Tibial nerve (tissue), 4 donors: ENCODE measurements around the gene TMPRSS7. TPM values are rescaled to one million over a fixed set of nuclear protein-coding genes. Genes with fewer than 3 reads are reported as not detected.

Experiments used
- DNase-seq, 2 donors: peaks; one replicate each; pipeline ENCODE4 v3.0.0-alpha.2; 2019; ENCODE audit warnings: low spot score in 2 of 2
- H3K27ac ChIP-seq, 4 donors: fragments of 200-600 bp; sonication (generic) in 3 of 4; one replicate each; pipeline ENCODE4 v1.5.1; 2017 to 2019; ENCODE audit warnings: mild to moderate bottlenecking in 1 of 4
- H3K27me3 ChIP-seq, 2 donors: fragments of 200-600 bp; sonication (generic) in 1 of 2; one replicate each; pipeline versions ENCODE4 v1.5.1 to v1.6.0; 2017 to 2019
- H3K36me3 ChIP-seq, 3 donors: fragments of 200-600 bp; sonication (generic); one replicate each; pipeline ENCODE4 v1.5.1; 2018 to 2019
- H3K4me1 ChIP-seq, 4 donors: fragments of 200-600 bp; sonication (generic) in 3 of 4; one replicate each; pipeline ENCODE4 v1.5.1; 2017 to 2019
- H3K4me3 ChIP-seq, 4 donors: fragments of 200-600 bp; sonication (generic) in 3 of 4; one replicate each; pipeline ENCODE4 v1.5.1; 2017 to 2019; ENCODE audit warnings: mild to moderate bottlenecking in 1 of 4, moderate library complexity in 1 of 4
- H3K9me3 ChIP-seq, 4 donors: fragments of 200-600 bp; sonication (generic) in 3 of 4; one replicate each; pipeline ENCODE4 v1.5.1; 2017 to 2019
- EP300 ChIP-seq, 2 donors: sonication (generic); formaldehyde crosslinking; IDR thresholded peaks; one replicate each; pipeline ENCODE4 v1.6.1; 2017; ENCODE audit warnings: antibody characterized with exemption in 2 of 2, mild to moderate bottlenecking in 1 of 2
- POLR2A ChIP-seq, 2 donors: fragments of 450-650 bp; IDR thresholded peaks; one replicate each; pipeline ENCODE4 v1.6.1; 2017; ENCODE audit warnings: antibody characterized with exemption in 2 of 2, mild to moderate bottlenecking in 2 of 2, moderate library complexity in 2 of 2
- WGBS, 2 donors: methylation state at CpG; one replicate each; pipeline ENCODE4 v1.1.5; 2018; 5-methylcytosine and 5-hydroxymethylcytosine counted together
- total RNA-seq, 4 donors: library from RNA; depleted of rRNA; stranded (reverse); fragments of >200 nt; gene quantifications; one replicate each; pipeline ENCODE4 v1.1.0, GENCODE V29; 2016
- TF ChIP-seq, protein P1 (sequence below), 5 experiments: fragments of 200-600 bp in 3 of 5; fragments of 450-650 bp in 2 of 5; sonication (generic) in 3 of 5; IDR thresholded peaks; one replicate each; pipeline ENCODE4 v1.5.1; 2016 to 2019; ENCODE audit warnings: antibody characterized with exemption in 5 of 5, mild to moderate bottlenecking in 3 of 5, moderate library complexity in 2 of 5

TMPRSS7 gene
- total RNA-seq, 4 donors from 2014 or later, result not detected

DNA sequence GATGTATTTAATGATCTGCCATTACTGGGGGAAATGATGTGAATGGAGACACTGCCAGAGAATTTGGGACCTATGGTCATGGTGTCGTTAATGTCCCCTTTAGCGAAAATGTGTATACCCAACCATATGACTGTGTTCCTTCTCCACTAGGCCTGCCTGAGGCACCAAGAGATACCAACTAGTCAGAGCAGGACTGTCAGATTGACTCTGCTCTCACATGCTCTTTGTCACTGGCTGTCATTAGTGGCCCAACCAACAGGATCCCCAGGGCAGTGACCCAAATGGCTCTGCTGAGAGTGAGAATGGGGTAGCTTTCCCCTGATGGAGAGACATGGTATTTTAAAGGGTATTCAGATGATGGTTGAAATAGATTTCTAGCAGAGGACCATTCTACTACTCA lies 33.0 kb upstream of the TMPRSS7 start:
- no peaks in the 10 kb centered on the region for H3K9me3 ChIP-seq
- H3K27ac ChIP-seq, result no peak overlapping the region
- TF ChIP-seq EP300 (IDR thresholded peaks at IDR 0.05), result no peak
- TF ChIP-seq, protein P1, sequence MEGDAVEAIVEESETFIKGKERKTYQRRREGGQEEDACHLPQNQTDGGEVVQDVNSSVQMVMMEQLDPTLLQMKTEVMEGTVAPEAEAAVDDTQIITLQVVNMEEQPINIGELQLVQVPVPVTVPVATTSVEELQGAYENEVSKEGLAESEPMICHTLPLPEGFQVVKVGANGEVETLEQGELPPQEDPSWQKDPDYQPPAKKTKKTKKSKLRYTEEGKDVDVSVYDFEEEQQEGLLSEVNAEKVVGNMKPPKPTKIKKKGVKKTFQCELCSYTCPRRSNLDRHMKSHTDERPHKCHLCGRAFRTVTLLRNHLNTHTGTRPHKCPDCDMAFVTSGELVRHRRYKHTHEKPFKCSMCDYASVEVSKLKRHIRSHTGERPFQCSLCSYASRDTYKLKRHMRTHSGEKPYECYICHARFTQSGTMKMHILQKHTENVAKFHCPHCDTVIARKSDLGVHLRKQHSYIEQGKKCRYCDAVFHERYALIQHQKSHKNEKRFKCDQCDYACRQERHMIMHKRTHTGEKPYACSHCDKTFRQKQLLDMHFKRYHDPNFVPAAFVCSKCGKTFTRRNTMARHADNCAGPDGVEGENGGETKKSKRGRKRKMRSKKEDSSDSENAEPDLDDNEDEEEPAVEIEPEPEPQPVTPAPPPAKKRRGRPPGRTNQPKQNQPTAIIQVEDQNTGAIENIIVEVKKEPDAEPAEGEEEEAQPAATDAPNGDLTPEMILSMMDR (IDR thresholded peaks at IDR 0.05), result no peak
- TF ChIP-seq POLR2A (IDR thresholded peaks at IDR 0.05), result no peak
- DNase-seq, result no peak
- H3K36me3 ChIP-seq, result no peaks in the 10 kb centered on the region
- peaks cover 0 to 18% (median 3%) of the 10 kb centered on the region in 4 donors for H3K4me1 ChIP-seq
- H3K4me3 ChIP-seq, result no peak overlapping the region
- H3K27me3 ChIP-seq, result peaks cover 0 to 10% of the 10 kb centered on the region in 2 donors
- 79 to 94% methylated on average over 2 of the region's 2 CpGs for WGBS, 2 donors

DNA sequence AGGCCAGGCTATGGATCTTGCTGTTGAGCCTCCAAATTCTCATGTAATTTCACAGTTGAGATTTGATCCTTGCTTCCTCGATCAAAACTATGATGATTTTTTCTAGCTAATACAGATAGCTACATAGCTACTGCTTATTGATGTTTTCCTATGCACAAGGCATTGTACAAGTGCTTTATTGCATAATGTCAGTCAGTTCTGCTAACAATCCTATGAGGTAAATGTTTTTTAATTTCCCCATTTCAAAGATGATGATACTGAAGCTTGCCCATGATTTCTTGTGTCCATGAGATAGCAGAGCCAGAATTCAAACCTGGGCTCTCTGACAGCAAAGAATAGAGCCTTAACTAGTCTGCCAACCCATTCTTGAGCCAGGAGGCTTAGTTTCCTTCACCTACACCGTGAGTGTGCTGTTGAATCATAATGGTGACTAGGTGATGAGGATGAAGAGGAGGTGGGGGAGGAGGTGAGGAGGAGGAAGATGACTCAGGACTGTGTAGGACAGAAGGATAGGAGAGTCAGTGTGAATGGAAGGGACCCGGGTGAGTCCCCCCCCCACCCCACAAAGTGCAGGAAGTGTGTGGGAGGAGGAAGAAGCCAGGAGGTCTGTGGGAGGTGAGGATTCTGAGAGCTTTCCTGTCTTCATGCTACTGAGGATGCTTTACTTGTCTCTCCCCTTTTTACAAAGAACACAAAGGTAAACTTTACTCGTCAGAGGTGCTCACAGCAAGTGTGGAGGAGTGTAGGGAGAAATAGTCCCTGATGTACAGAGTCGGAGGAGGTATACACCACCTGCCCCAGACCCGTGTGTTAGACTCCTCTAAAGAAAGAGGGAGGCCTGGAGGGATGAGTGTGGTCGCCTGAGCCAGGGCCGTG lies 32.2 kb upstream of the TMPRSS7 start:
- H3K36me3 ChIP-seq, result no peaks in the 10 kb centered on the region
- TF ChIP-seq EP300 (IDR thresholded peaks at IDR 0.05) (no peak), POLR2A (IDR thresholded peaks at IDR 0.05) (no peak)
- TF ChIP-seq, protein P1 (IDR thresholded peaks at IDR 0.05), result no peak
- 71 to 73% methylated on average over 8 of the region's 8 CpGs for WGBS, 2 donors
- DNase-seq, result no peak
- H3K4me3 ChIP-seq, result no peak overlapping the region
- H3K27ac ChIP-seq, result no peak overlapping the region
- no peaks in the 10 kb centered on the region for H3K9me3 ChIP-seq
- H3K27me3 ChIP-seq, result peaks cover 0 to 10% of the 10 kb centered on the region in 2 donors
- H3K4me1 ChIP-seq, result peaks cover 0 to 18% (median 3%) of the 10 kb centered on the region in 4 donors

DNA sequence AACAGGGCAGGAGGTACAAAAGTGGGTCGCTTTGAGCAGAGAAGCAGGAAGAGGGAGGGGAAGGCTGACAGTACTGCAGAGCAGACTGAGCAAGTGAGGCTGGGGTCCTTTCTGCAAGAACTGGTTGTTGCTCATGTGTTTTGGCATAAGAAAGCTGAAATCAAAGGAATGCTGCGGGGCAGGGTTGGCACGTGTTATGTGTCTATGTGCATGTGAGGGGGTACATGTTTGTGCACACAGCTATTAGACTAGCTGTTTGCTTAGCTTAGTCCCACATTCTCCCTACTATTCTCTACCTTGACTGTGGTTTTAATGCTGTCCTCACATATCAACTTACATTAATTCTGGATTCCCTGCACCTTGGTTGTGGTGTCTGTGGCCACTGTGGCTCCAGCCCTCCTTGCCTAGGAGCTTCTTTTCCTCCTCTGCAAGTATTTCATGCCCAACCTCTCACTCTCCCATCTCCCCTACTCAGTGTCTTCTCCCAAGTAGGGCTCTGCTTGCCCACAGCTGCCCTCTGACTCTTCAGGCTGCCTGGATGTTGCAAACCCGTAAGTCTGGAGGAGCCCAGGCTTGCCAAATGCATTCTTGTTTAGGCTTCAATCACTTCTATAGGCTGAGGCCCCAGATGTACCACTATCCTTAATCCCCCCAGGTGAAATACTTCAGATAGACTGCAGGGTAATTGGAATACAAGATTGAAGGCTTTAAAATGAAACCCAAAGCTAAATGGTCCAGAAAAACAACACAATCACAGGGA lies 31.0 kb upstream of the TMPRSS7 start:
- Histone ChIP-seq H3K27me3 (peaks cover 0 to 6% of the 10 kb centered on the region in 2 donors), H3K27ac (no peak overlapping the region), H3K4me1 (peaks cover 0 to 23% (median 3%) of the 10 kb centered on the region in 4 donors), H3K9me3 (no peaks in the 10 kb centered on the region), H3K36me3 (no peaks in the 10 kb centered on the region), H3K4me3 (no peak overlapping the region)
- TF ChIP-seq POLR2A (IDR thresholded peaks at IDR 0.05) (no peak), EP300 (IDR thresholded peaks at IDR 0.05) (no peak)
- TF ChIP-seq, protein P1 (IDR thresholded peaks at IDR 0.05), result no peak
- no peak for DNase-seq
- 78 to 83% methylated on average over 4 of the region's 4 CpGs for WGBS, 2 donors

DNA sequence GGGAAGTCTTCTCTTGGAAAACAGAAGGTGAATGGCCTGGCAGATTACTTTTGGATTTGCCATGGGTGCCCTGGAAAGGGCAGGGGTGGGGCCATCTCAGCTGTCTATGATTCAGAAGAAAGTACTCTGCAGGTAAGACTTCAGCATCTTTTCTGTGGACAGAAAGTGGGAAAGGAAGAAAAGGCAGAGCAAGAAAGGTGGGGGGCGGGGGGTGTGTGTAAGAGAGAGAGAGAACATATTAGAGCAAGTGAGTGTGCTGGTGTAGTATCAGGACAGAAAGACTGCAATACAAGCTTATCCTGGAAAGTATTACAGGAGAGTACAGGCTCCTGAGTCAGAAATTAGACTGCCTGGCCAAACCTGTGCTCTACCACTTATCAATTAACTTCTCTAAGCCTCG lies 30.3 kb upstream of the TMPRSS7 start:
- no peak for TF ChIP-seq EP300 (IDR thresholded peaks at IDR 0.05)
- TF ChIP-seq POLR2A (IDR thresholded peaks at IDR 0.05), result no peak
- TF ChIP-seq, protein P1 (IDR thresholded peaks at IDR 0.05), result no peak
- H3K27ac ChIP-seq, result no peak overlapping the region
- H3K36me3 ChIP-seq, result no peaks in the 10 kb centered on the region
- no peaks in the 10 kb centered on the region for H3K9me3 ChIP-seq
- H3K27me3 ChIP-seq, result peaks cover 0 to 5% of the 10 kb centered on the region in 2 donors
- H3K4me1 ChIP-seq, result peaks cover 0 to 17% (median 2%) of the 10 kb centered on the region in 4 donors
- no peak overlapping the region for H3K4me3 ChIP-seq
- WGBS, 2 donors, result 87 to 88% methylated on average over 2 of the region's 2 CpGs
- no peak for DNase-seq

DNA sequence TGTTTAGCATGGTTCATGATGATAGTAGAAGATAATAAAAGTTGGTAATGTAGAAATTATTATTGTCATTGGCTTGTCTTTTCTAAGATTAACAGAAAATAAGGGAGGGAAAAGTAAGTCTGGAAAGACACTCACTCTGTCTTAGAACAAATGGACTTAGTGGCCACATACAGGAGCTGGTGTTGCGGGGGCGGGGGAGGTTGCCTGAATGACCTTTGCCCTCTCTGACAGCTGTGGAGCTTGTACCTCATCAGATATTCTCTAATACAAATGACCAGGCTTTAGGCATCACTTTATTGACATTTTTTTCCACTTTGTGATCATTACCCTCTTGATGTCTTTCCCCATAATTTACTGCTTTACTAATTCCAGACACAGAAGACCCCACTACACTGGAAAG lies 29.9 kb upstream of the TMPRSS7 start:
- DNase-seq, result no peak
- Histone ChIP-seq H3K27ac (no peak overlapping the region), H3K36me3 (no peaks in the 10 kb centered on the region), H3K4me3 (no peak overlapping the region), H3K27me3 (no peaks in the 10 kb centered on the region), H3K4me1 (peaks cover 0 to 12% (median 0%) of the 10 kb centered on the region in 4 donors), H3K9me3 (no peaks in the 10 kb centered on the region)
- WGBS, 2 donors, result 83 to 88% methylated on average over 2 of the region's 2 CpGs
- TF ChIP-seq EP300 (IDR thresholded peaks at IDR 0.05) (no peak), POLR2A (IDR thresholded peaks at IDR 0.05) (no peak)
- TF ChIP-seq, protein P1 (IDR thresholded peaks at IDR 0.05), result no peak
